Measurements from ENCODE around the gene TIAM1.

The TIAM1 gene

DNA sequence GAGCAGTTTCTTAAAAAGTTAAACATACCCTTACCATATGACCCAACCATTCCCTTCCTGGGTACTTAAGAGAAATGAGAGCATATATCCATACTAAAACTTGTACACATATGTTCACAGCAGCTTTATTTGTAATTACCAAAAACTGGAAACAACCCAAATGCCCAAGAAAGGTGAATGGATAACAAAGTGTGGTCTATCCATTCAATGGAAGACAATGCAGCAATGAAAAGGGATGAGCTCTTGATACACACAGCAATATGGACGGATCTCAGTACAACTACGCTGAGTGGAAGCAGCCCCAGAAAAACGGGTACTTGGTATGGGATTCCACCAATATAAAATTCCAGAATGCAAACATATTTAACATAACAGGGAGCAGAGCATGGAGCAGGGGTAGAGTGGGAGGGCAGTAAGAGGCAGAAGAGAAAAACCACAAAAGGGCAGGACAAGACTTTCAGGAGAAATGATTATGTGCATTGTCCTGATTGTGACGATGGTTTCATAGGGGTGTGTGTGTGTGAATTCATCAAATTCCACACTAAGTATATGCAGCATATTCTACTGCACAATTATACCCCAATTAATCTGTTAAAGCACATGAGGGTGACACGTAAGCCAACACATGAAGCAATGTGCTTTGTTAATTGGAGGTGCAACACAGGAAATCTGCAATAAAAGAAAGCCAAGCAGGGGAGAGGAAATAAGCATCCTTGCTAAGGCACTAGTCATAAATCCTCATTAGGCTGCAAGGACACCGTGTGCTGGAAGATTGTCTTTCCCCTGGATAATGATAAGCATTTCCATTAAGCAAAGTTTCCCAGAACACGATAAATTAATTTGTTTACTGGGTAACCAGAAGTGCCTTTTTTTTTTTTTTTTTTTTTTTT is 192.7 kb downstream of the TIAM1 start:
- CTCF ChIA-PET = interaction anchor here (1.3 kb wide), 1 partner anchor 429 kb away, joined by 3 read pairs; no protein-coding TSS in a partner anchor
- TF ChIP-seq, protein P1, sequence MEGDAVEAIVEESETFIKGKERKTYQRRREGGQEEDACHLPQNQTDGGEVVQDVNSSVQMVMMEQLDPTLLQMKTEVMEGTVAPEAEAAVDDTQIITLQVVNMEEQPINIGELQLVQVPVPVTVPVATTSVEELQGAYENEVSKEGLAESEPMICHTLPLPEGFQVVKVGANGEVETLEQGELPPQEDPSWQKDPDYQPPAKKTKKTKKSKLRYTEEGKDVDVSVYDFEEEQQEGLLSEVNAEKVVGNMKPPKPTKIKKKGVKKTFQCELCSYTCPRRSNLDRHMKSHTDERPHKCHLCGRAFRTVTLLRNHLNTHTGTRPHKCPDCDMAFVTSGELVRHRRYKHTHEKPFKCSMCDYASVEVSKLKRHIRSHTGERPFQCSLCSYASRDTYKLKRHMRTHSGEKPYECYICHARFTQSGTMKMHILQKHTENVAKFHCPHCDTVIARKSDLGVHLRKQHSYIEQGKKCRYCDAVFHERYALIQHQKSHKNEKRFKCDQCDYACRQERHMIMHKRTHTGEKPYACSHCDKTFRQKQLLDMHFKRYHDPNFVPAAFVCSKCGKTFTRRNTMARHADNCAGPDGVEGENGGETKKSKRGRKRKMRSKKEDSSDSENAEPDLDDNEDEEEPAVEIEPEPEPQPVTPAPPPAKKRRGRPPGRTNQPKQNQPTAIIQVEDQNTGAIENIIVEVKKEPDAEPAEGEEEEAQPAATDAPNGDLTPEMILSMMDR (IDR thresholded peaks at IDR 0.05; ENCODE audit: control extremely low read depth, extremely low read depth, low read depth, missing control alignments) = no peak
- DNase-seq (ENCODE audit: extremely low spot score) = no peak
- POLR2A ChIA-PET = no interaction called here

DNA sequence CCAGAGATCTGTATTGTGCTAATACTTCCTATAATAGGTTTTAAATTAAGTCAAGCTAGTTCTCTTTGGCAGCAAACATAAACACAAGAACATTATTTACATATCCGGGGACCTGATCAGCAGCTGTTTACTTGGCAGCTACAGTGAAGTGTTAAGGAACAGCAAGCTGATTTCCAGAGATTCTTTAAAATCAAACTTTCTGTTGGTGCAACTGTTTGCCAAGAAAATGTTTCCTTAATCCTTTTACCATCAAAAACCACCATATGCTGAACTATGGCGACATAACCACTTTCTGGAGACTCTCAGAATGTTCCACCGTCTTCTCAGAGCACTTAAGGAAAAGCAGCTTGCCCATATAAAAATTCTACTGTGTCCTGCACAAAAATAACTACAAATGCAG is 198.8 kb downstream of the TIAM1 start:
- TF ChIP-seq, protein P1 (IDR thresholded peaks at IDR 0.05; ENCODE audit: control extremely low read depth, extremely low read depth, low read depth, missing control alignments) = no peak
- DNase-seq (ENCODE audit: extremely low spot score) = no peak
- POLR2A ChIA-PET = no interaction called here
- CTCF ChIA-PET = no interaction called here

DNA sequence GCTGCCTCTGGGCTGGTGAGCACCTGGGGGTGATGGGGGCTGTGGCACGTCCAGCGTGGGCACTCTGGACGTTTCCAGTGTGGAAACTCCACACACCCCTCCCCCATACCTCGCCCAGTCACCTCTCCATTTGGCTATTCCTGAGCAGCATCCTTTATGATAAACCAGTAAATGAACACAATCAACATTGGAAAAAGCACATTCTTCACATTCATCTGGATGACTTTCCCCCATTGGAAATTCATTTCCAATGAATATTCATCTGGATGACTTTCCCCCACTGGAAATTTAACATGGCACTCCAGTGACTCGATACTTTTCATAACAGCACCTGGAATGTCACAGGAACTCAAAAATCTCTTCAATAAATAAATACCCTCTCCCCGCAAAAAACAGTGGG is 201.0 kb downstream of the TIAM1 start:
- POLR2A ChIA-PET = no interaction called here
- CTCF ChIA-PET = no interaction called here
- DNase-seq (ENCODE audit: extremely low spot score) = no peak
- TF ChIP-seq, protein P1 (IDR thresholded peaks at IDR 0.05; ENCODE audit: control extremely low read depth, extremely low read depth, low read depth, missing control alignments) = no peak

- ChIA-PET CTCF (no interaction called here), POLR2A (no interaction called here)
- TF ChIP-seq, protein P1 (IDR thresholded peaks at IDR 0.05; ENCODE audit: control extremely low read depth, extremely low read depth, low read depth, missing control alignments) = peak; percentile 6
- DNase-seq (ENCODE audit: extremely low spot score) = no peak
These were observed 201.5 kb downstream of the TIAM1 start for GRCh38 chr21:31142600-31142999.

DNA sequence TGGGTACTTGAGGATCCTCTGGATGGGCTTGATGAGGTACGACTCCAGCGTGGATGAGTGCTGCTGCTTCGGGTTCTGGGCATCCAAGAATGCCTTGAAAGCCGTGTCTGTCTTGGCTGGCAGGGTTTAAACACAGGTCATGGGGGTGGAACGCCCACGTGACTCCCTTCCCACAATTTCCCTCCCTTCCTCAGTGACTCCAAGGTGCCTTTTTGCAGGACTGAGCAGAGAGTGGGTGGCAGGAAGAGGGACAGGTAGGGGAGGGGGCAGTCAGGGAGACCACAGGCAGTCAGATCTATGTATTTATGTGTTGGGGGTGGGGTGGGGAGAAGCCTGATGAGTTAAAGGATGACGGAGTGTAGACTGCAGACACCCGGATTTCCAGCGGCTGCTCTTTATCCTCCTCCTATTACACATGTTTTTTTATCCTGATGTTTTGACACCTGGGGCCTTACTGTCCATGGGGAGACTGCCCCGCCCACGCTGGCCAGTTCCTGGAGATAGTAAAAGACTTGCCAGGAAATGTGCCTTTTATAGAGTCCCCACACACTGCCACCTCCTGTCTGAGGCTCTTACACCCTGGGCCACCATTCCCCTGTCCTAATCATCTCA is 202.6 kb downstream of the TIAM1 start:
- ChIA-PET POLR2A (no interaction called here), CTCF (interaction anchor here (0.7 kb wide), 1 partner anchor 42 kb away, joined by 4 read pairs; no protein-coding TSS in a partner anchor)
- no peak for DNase-seq (ENCODE audit: extremely low spot score)
- TF ChIP-seq, protein P1 (IDR thresholded peaks at IDR 0.05; ENCODE audit: control extremely low read depth, extremely low read depth, low read depth, missing control alignments) = no peak

DNA sequence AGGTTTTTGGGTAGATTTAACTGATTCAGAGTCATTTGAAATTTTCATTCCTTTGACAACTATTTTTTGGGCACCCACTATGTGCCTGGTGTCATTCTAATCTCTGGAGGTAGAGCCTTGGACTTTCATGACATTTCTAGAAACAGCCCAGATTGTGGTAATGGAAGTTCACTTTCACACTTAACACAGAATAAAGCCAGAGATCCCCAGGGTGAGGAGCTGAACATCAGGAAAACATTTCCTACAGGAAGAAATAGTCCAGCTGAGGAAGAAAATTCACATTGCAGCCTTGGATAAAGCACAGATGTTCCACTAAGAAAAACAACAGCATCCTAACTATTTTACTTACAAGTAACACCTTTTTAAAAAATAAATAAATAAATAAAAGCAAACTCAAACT is 203.4 kb downstream of the TIAM1 start:
- TF ChIP-seq, protein P1 (IDR thresholded peaks at IDR 0.05; ENCODE audit: control extremely low read depth, extremely low read depth, low read depth, missing control alignments) = no peak
- ChIA-PET POLR2A (no interaction called here), CTCF (interaction anchor here (0.7 kb wide), 1 partner anchor 41 kb away, joined by 4 read pairs; no protein-coding TSS in a partner anchor)
- DNase-seq (ENCODE audit: extremely low spot score) = no peak
